Vagina (tissue), 2 donors: ENCODE measurements around the gene EFCAB13.
"Not testable (repeated sequence)": the region's sequence is repeated elsewhere in the genome, so short reads cannot be mapped to it uniquely, and the experiment has no call there.

Experiments used
- POLR2A ChIP-seq, 2 donors: fragments of 450-650 bp; IDR thresholded peaks; one replicate each; pipeline ENCODE4 v1.6.1; 2017; ENCODE audit warnings: antibody characterized with exemption in 2 of 2, mild to moderate bottlenecking in 2 of 2, moderate library complexity in 2 of 2
- POLR2AphosphoS5 ChIP-seq, 2 donors: sonication (generic); formaldehyde crosslinking; IDR thresholded peaks; one replicate each; pipeline ENCODE4 v1.9.0; 2017; ENCODE audit warnings: antibody characterized with exemption in 2 of 2, mild to moderate bottlenecking in 2 of 2, low read depth in 1 of 2; ENCODE audit not compliant: insufficient read depth in 1 of 2
- TF ChIP-seq, protein P1 (sequence below), 3 experiments: fragments of 450-650 bp in 2 of 3; fragments of 200-600 bp in 1 of 3; sonication (generic) in 1 of 3; IDR thresholded peaks; one replicate each; pipeline ENCODE4 v1.5.1; 2017 to 2019; ENCODE audit warnings: antibody characterized with exemption in 3 of 3, mild to moderate bottlenecking in 2 of 3, moderate library complexity in 2 of 3

DNA sequence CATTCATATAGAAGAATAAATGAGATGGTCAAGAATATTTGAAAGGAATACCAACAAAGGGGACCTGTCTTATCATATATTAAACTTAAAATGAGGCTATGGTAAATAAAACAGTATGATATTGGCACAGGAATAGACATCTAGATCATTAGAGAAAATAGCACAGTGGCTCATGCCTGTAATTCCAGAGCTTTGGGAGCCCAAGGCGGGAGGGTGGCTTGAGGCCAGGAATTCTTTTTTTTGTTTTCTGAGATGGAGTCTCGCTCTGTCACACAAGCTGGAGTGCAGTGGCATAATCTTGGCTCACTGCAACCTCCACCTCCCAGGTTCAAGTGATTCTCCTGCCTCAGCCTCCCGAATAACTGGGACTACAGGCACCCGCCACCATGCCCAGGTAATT, 143.2 kb downstream of the EFCAB13 start:
- TF ChIP-seq, protein P1, sequence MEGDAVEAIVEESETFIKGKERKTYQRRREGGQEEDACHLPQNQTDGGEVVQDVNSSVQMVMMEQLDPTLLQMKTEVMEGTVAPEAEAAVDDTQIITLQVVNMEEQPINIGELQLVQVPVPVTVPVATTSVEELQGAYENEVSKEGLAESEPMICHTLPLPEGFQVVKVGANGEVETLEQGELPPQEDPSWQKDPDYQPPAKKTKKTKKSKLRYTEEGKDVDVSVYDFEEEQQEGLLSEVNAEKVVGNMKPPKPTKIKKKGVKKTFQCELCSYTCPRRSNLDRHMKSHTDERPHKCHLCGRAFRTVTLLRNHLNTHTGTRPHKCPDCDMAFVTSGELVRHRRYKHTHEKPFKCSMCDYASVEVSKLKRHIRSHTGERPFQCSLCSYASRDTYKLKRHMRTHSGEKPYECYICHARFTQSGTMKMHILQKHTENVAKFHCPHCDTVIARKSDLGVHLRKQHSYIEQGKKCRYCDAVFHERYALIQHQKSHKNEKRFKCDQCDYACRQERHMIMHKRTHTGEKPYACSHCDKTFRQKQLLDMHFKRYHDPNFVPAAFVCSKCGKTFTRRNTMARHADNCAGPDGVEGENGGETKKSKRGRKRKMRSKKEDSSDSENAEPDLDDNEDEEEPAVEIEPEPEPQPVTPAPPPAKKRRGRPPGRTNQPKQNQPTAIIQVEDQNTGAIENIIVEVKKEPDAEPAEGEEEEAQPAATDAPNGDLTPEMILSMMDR (IDR thresholded peaks at IDR 0.05) = not testable (repeated sequence)
- TF ChIP-seq POLR2AphosphoS5 (IDR thresholded peaks at IDR 0.05; ENCODE audit: insufficient read depth in 1 of 2, low read depth in 1 of 2); POLR2A (IDR thresholded peaks at IDR 0.05): not testable (repeated sequence)
